Stomach (tissue), 9 donors: ENCODE measurements around the gene ABCB7. TPM values are rescaled to one million over a fixed set of nuclear protein-coding genes. Genes with fewer than 3 reads are reported as not detected.

Experiments used
- DNase-seq, 2 donors: peaks; one replicate each; pipeline versions ENCODE4 v3.0.0 to v3.0.0-alpha.2; 2013 to 2019
- H3K27ac ChIP-seq, 5 donors: fragments of 200-600 bp in 4 of 5; sonication (generic) in 4 of 5; one replicate each; pipeline ENCODE4 v1.5.1; 2013 to 2019; ENCODE audit warnings: mild to moderate bottlenecking in 1 of 5, moderate library complexity in 1 of 5
- H3K27me3 ChIP-seq, 3 donors: fragments of 200-600 bp; sonication (generic); one replicate each; pipeline ENCODE4 v1.5.1; 2017 to 2019; ENCODE audit warnings: mixed run types in 1 of 3
- H3K36me3 ChIP-seq, 4 donors: fragments of 200-600 bp; sonication (generic); 1 replicate in 3 of 4; 2 replicates in 1 of 4; pipeline ENCODE4 v1.5.1; 2016 to 2019
- H3K4me1 ChIP-seq, 4 donors: fragments of 200-600 bp; sonication (generic); one replicate each; pipeline ENCODE4 v1.5.1; 2016 to 2019
- H3K4me3 ChIP-seq, 4 donors: fragments of 200-600 bp; sonication (generic) in 3 of 4; one replicate each; pipeline ENCODE4 v1.5.1; 2016 to 2019; ENCODE audit warnings: mild to moderate bottlenecking in 1 of 4
- H3K9me3 ChIP-seq, 4 donors: fragments of 200-600 bp; sonication (generic); one replicate each; pipeline ENCODE4 v1.5.1; 2016 to 2019
- CTCF ChIP-seq, 7 experiments: fragments of 450-650 bp in 4 of 7; fragments of 200-600 bp in 3 of 7; sonication (generic) in 3 of 7; IDR thresholded peaks; one replicate each; pipeline ENCODE4 v1.5.1; 2016 to 2019; ENCODE audit warnings: antibody characterized with exemption in 7 of 7, control low read depth in 2 of 7, mild to moderate bottlenecking in 1 of 7
- EP300 ChIP-seq: sonication (generic); formaldehyde crosslinking; IDR thresholded peaks from one replicate; pipeline ENCODE4 v1.6.1; 2017; ENCODE audit warnings: antibody characterized with exemption
- POLR2A ChIP-seq, 4 donors: fragments of 450-650 bp; IDR thresholded peaks; one replicate each; pipeline ENCODE4 v1.6.1; 2016; ENCODE audit warnings: antibody characterized with exemption in 4 of 4, control low read depth in 2 of 4, mild to moderate bottlenecking in 1 of 4, moderate library complexity in 1 of 4
- POLR2AphosphoS5 ChIP-seq, 3 donors: sonication (generic); formaldehyde crosslinking; IDR thresholded peaks; one replicate each; pipeline ENCODE4 v1.6.1; 2016; ENCODE audit warnings: antibody characterized with exemption in 3 of 3
- WGBS, 5 donors: extraction: QIAGEN DNeasy Blood & Tissue Kit in 3 of 5; methylation state at CpG; one replicate each; pipeline versions ENCODE4 v1.1.5 to v1.1.7; 2013 to 2018; 5-methylcytosine and 5-hydroxymethylcytosine counted together
- intact Hi-C: fragments of 100-400 bp; cut with DNase I; formaldehyde crosslinking; loops from one replicate; pipeline ENCODE4 v1.15.1; 2023; ENCODE audit warnings: low total_unique reads
- polyA plus RNA-seq, 3 donors: library from polyadenylated mRNA; stranded (reverse); fragments of 200-250 nt; gene quantifications; one replicate each; pipeline ENCODE4 v1.2.3, GENCODE V29; 2013
- total RNA-seq, 5 donors: library from RNA; depleted of rRNA; stranded (reverse); fragments of >200 nt; gene quantifications; one replicate each; pipeline versions ENCODE4 v1.1.0 to v1.2.3, GENCODE V29; 2014 to 2016
- donor health status: healthy with polysubstance abuse.
- donor health status: Bipolar disorder and iron deficiency.
- donor health status: healthy.

ABCB7 gene
- total and polyA plus RNA-seq, 8 donors: 3.9 to 108 (median 7.5) TPM

GRCh38 chrX:75156531-75156945 lies 455 bp upstream of the ABCB7 start:
- DNase-seq: peak in 1 of 2 donors; percentile 34
- 5 to 41% (median 16%) methylated on average over 7 of the region's 7 CpGs for WGBS, 5 donors
- no peak for TF ChIP-seq POLR2AphosphoS5 (IDR thresholded peaks at IDR 0.05)
- no peak for TF ChIP-seq CTCF (IDR thresholded peaks at IDR 0.05)
- no peak for TF ChIP-seq POLR2A (IDR thresholded peaks at IDR 0.05)
- TF ChIP-seq EP300: no peak
- intact Hi-C loops: no loop called here
- peak overlapping the region; percentile 28 to 84 (median 83) for H3K27ac ChIP-seq
- no peaks in the 10 kb centered on the region for H3K9me3 ChIP-seq
- H3K36me3 ChIP-seq: no peaks in the 10 kb centered on the region
- peak overlapping the region; percentile 57 to 69 (median 64) for H3K4me3 ChIP-seq
- H3K4me1 ChIP-seq: peaks cover 0 to 22% (median 10%) of the 10 kb centered on the region in 4 donors
- H3K27me3 ChIP-seq: no peaks in the 10 kb centered on the region

- WGBS, 5 donors: 0 to 45% (median 6%) methylated on average over 6 of the region's 6 CpGs
- Histone ChIP-seq H3K27me3 (no peaks in the 10 kb centered on the region), H3K27ac (peak overlapping the region; percentile 74 to 88 (median 83)), H3K36me3 (no peaks in the 10 kb centered on the region), H3K4me3 (peak overlapping the region; percentile 57 to 69 (median 64)), H3K9me3 (no peaks in the 10 kb centered on the region), H3K4me1 (peaks cover 0 to 26% (median 10%) of the 10 kb centered on the region in 4 donors)
- intact Hi-C loops: no loop called here
- TF ChIP-seq EP300: no peak
- no peak for TF ChIP-seq POLR2AphosphoS5 (IDR thresholded peaks at IDR 0.05)
- TF ChIP-seq CTCF (IDR thresholded peaks at IDR 0.05): no peak
- no peak for TF ChIP-seq POLR2A (IDR thresholded peaks at IDR 0.05)
- peak in 1 of 2 donors; percentile 7 for DNase-seq
Observed at GRCh38 chrX:75155447-75155826, 646 bp downstream of the ABCB7 start.

- intact Hi-C loops: no loop called here
- Histone ChIP-seq H3K36me3 (no peaks in the 10 kb centered on the region), H3K4me3 (peak overlapping the region in 2 of 4 donors; percentile 66 to 69), H3K9me3 (no peaks in the 10 kb centered on the region), H3K27me3 (no peaks in the 10 kb centered on the region), H3K27ac (no peak overlapping the region), H3K4me1 (peaks cover 0 to 26% (median 10%) of the 10 kb centered on the region in 4 donors)
- DNase-seq: no peak
- no peak for TF ChIP-seq CTCF (IDR thresholded peaks at IDR 0.05)
- 30 to 67% (median 57%) methylated on average over 1 of the region's 1 CpG for WGBS, 5 donors
Observed at GRCh38 chrX:75154871-75155270, 1.2 kb downstream of the ABCB7 start.

- no peaks in the 10 kb centered on the region for H3K36me3 ChIP-seq
- intact Hi-C loops: no loop called here
- no peak for DNase-seq
- peaks cover 0 to 24% (median 10%) of the 10 kb centered on the region in 4 donors for H3K4me1 ChIP-seq
- H3K27me3 ChIP-seq: no peaks in the 10 kb centered on the region
- no peak overlapping the region for H3K4me3 ChIP-seq
- 61 to 86% (median 75%) methylated on average over 3 of the region's 3 CpGs for WGBS, 5 donors
- TF ChIP-seq CTCF (IDR thresholded peaks at IDR 0.05) (no peak), EP300 (no peak), POLR2A (IDR thresholded peaks at IDR 0.05) (no peak), POLR2AphosphoS5 (IDR thresholded peaks at IDR 0.05) (no peak)
- no peaks in the 10 kb centered on the region for H3K9me3 ChIP-seq
- H3K27ac ChIP-seq: no peak overlapping the region
Observed at GRCh38 chrX:75151827-75152592, 4.1 kb downstream of the ABCB7 start.
